ENCODE measurements around the gene RERE. TPM values are rescaled to one million over a fixed set of nuclear protein-coding genes. Genes with fewer than 3 reads are reported as not detected.

The RERE gene
- total and polyA plus RNA-seq, 11 donors = 53.5 to 236 (median 121) TPM

DNA sequence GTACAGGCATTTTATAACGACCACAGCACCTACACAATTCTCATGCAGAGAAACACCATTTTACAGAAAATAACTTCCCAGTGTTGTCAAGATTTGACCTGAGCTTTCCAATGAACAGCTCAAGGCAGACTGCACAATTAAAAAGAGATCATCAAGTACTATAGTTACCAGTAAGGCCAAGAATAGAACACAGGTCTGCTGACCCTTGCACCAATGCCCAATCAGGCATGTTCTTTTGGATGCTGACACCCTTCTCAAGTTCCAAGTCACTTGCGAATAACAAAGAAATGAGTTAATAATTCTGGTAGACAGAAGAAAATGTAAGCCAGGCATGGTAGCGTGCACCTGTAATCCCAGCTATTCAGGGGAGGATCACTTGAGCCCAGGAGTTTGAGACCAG lies 397.6 kb downstream of the RERE start:
- H3K27ac ChIP-seq = peak overlapping the region; percentile 60 to 100 (median 98)
- peak in 3 of 4 donors; percentile 44 to 45 (median 45) for ATAC-seq
- peaks cover 0 to 56% (median 35%) of the 10 kb centered on the region in 9 donors for H3K36me3 ChIP-seq
- 48 to 58% (median 52%) methylated on average over 3 of the region's 3 CpGs for WGBS, 4 donors
- TF ChIP-seq, protein P1, sequence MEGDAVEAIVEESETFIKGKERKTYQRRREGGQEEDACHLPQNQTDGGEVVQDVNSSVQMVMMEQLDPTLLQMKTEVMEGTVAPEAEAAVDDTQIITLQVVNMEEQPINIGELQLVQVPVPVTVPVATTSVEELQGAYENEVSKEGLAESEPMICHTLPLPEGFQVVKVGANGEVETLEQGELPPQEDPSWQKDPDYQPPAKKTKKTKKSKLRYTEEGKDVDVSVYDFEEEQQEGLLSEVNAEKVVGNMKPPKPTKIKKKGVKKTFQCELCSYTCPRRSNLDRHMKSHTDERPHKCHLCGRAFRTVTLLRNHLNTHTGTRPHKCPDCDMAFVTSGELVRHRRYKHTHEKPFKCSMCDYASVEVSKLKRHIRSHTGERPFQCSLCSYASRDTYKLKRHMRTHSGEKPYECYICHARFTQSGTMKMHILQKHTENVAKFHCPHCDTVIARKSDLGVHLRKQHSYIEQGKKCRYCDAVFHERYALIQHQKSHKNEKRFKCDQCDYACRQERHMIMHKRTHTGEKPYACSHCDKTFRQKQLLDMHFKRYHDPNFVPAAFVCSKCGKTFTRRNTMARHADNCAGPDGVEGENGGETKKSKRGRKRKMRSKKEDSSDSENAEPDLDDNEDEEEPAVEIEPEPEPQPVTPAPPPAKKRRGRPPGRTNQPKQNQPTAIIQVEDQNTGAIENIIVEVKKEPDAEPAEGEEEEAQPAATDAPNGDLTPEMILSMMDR (IDR thresholded peaks at IDR 0.05) = no peak
- peak in 1 of 2 donors; percentile 81 for TF ChIP-seq POLR2A (IDR thresholded peaks at IDR 0.05)
- no peaks in the 10 kb centered on the region for H3K27me3 ChIP-seq
- peak in 1 of 5 donors; percentile 55 for DNase-seq
- H3K9me3 ChIP-seq = no peaks in the 10 kb centered on the region
- intact Hi-C loops (cut with DNase I) = loop anchor here in 9 of 10 donors (5.0 to 10.0 kb wide), 11 partner anchors 48 to 395 kb away; partner anchors contain the start of gene ERRFI1 (in 1 of the 9)
- peaks cover 4 to 82% (median 75%) of the 10 kb centered on the region in 12 donors for H3K4me1 ChIP-seq
- peak overlapping the region in 10 of 12 donors; percentile 34 to 98 (median 87) for H3K4me3 ChIP-seq

DNA sequence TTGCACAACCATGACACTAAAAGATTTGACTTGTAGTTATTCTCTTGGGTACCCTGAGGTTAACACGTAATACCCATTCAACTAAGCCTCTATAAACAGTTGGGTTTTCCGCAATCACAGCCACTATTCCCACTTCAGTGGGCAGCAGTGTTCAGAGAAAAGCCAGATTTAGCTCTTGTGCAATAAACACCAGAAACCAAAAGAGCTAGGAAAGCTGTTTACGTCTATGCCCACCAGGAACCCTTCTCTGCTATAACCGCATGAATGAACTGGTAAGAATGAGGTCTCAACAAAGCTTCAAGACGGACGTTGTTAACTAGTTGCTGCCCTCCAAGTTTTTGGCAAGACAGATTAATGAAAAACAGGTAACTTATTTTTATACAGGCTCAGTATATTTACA lies 398.3 kb downstream of the RERE start:
- Histone ChIP-seq H3K4me1 (peaks cover 4 to 82% (median 75%) of the 10 kb centered on the region in 12 donors), H3K36me3 (peaks cover 0 to 63% (median 37%) of the 10 kb centered on the region in 9 donors), H3K27ac (peak overlapping the region; percentile 60 to 100 (median 98)), H3K9me3 (no peaks in the 10 kb centered on the region), H3K27me3 (no peaks in the 10 kb centered on the region), H3K4me3 (peak overlapping the region in 10 of 12 donors; percentile 6 to 98 (median 86))
- TF ChIP-seq, protein P1 (IDR thresholded peaks at IDR 0.05) = no peak
- no peak for TF ChIP-seq POLR2A (IDR thresholded peaks at IDR 0.05)
- ATAC-seq (no peak), DNase-seq (no peak)
- WGBS, 4 donors = 36 to 51% (median 48%) methylated on average over 6 of the region's 6 CpGs
- intact Hi-C loops (cut with DNase I) = loop anchor here in 2 of 10 donors (5.0 to 10.0 kb wide), 2 partner anchors 54 to 98 kb away; no protein-coding TSS in a partner anchor

DNA sequence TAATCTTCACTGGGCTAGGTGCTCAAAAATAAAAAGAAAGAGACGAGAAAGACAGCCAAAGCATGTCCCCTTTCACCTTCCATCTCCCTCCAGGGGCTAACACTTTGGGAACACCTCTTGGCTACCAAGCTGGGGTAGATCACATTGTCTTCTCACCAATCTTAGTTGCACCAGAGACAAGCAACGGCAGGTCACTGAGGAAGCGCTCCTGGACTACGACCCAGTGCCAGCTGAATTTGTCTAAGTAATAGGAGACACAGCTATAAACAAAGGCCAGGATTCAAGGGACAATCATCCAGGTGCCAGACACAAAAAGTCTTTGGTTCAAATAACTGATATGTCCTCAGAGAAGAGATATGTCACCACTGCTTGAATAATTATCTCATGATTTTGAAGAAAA lies 399.1 kb downstream of the RERE start:
- intact Hi-C loops (cut with DNase I) = loop anchor here in 2 of 10 donors (5.0 to 10.0 kb wide), 2 partner anchors 54 to 99 kb away; no protein-coding TSS in a partner anchor
- TF ChIP-seq, protein P1 (IDR thresholded peaks at IDR 0.05) = no peak
- TF ChIP-seq POLR2A (IDR thresholded peaks at IDR 0.05) = no peak
- Histone ChIP-seq H3K4me1 (peaks cover 4 to 86% (median 79%) of the 10 kb centered on the region in 12 donors), H3K27ac (peak overlapping the region in 10 of 12 donors; percentile 10 to 100 (median 98)), H3K36me3 (peaks cover 0 to 71% (median 46%) of the 10 kb centered on the region in 9 donors), H3K9me3 (no peaks in the 10 kb centered on the region), H3K4me3 (peak overlapping the region in 2 of 12 donors; percentile 34 to 93), H3K27me3 (no peaks in the 10 kb centered on the region)
- WGBS, 4 donors = 65 to 72% (median 67%) methylated on average over 4 of the region's 4 CpGs
- no peak for ATAC-seq
- no peak for DNase-seq

DNA sequence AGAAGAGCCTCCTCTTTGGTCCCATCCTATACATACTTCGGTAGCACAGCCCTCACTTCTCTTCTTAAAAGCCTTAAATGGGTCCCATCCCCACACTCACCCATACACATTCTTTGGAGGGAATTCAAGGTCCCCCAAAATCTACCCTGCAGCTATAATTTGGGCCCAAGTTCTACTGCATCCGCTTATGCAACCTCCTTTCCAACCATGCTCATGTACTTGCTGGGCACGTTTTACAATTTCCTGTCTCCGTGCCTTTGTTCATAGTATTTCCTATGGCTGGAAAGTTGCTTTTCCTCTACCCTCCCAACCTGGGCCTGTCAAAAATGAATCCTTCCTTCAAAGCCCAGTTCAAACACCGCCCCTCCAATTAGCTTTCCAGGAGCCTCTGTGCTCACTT lies 399.8 kb downstream of the RERE start:
- H3K27me3 ChIP-seq = no peaks in the 10 kb centered on the region
- ATAC-seq (peak in 1 of 4 donors; percentile 6), DNase-seq (no peak)
- H3K4me3 ChIP-seq = no peak overlapping the region
- intact Hi-C loops (cut with DNase I) = loop anchor here in 2 of 10 donors (5.0 to 10.0 kb wide), 2 partner anchors 53 to 100 kb away; no protein-coding TSS in a partner anchor
- 54 to 68% (median 58%) methylated on average over 5 of the region's 5 CpGs for WGBS, 4 donors
- TF ChIP-seq POLR2A (IDR thresholded peaks at IDR 0.05) = no peak
- TF ChIP-seq, protein P1 (IDR thresholded peaks at IDR 0.05) = no peak
- H3K36me3 ChIP-seq = peaks cover 0 to 78% (median 49%) of the 10 kb centered on the region in 9 donors
- no peaks in the 10 kb centered on the region for H3K9me3 ChIP-seq
- peak overlapping the region in 10 of 12 donors; percentile 17 to 100 (median 98) for H3K27ac ChIP-seq
- peaks cover 8 to 93% (median 85%) of the 10 kb centered on the region in 12 donors for H3K4me1 ChIP-seq

Data from heart left ventricle (tissue), 16 donors.